ENCODE data around the gene CDHR2. TPM values are rescaled to one million over a fixed set of nuclear protein-coding genes. Genes with fewer than 3 reads are reported as not detected.

The CDHR2 gene
- total RNA-seq, 2 donors from 2014 or later, result 0.12 TPM; not detected in 1

GRCh38 chr5:176533894-176534611 lies 15.1 kb upstream of the CDHR2 start:
- Histone ChIP-seq H3K27ac (peak overlapping the region; percentile 98 to 99), H3K27me3 (no peaks in the 10 kb centered on the region), H3K9me3 (no peaks in the 10 kb centered on the region), H3K4me3 (no peak overlapping the region), H3K4me1 (peaks cover 0 to 69% of the 10 kb centered on the region in 2 donors), H3K36me3 (peaks cover 32% of the 10 kb centered on the region)
- TF ChIP-seq, protein P1, sequence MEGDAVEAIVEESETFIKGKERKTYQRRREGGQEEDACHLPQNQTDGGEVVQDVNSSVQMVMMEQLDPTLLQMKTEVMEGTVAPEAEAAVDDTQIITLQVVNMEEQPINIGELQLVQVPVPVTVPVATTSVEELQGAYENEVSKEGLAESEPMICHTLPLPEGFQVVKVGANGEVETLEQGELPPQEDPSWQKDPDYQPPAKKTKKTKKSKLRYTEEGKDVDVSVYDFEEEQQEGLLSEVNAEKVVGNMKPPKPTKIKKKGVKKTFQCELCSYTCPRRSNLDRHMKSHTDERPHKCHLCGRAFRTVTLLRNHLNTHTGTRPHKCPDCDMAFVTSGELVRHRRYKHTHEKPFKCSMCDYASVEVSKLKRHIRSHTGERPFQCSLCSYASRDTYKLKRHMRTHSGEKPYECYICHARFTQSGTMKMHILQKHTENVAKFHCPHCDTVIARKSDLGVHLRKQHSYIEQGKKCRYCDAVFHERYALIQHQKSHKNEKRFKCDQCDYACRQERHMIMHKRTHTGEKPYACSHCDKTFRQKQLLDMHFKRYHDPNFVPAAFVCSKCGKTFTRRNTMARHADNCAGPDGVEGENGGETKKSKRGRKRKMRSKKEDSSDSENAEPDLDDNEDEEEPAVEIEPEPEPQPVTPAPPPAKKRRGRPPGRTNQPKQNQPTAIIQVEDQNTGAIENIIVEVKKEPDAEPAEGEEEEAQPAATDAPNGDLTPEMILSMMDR (IDR thresholded peaks at IDR 0.05), result peak in 1 of 2 donors; percentile 14
- DNase-seq (ENCODE audit: low spot score), result no peak

DNA sequence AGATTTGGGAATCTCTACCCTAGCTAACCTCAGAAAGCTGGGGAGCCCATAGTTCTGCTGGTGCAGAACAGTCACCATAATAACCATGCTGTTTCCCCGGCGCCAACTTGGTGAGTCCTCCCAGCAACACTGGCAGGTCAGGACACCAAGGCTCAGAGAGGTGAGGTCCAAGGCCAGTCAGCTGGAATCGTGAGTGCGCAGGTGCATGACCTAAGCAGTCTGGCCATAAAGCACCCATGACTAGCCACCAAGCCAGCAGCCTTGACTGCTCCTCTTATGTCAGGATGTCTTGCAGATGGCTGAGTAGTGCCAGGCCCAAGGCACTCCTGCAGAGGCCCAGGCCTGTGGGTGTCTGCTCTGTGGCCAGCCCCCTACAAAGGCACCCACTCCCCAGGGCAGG lies 14.5 kb upstream of the CDHR2 start:
- DNase-seq (ENCODE audit: low spot score), result no peak
- Histone ChIP-seq H3K27me3 (no peaks in the 10 kb centered on the region), H3K9me3 (no peaks in the 10 kb centered on the region), H3K36me3 (peaks cover 26% of the 10 kb centered on the region), H3K27ac (peak overlapping the region; percentile 98 to 99), H3K4me1 (peaks cover 0 to 70% of the 10 kb centered on the region in 2 donors), H3K4me3 (no peak overlapping the region)
- TF ChIP-seq, protein P1 (IDR thresholded peaks at IDR 0.05), result no peak

DNA sequence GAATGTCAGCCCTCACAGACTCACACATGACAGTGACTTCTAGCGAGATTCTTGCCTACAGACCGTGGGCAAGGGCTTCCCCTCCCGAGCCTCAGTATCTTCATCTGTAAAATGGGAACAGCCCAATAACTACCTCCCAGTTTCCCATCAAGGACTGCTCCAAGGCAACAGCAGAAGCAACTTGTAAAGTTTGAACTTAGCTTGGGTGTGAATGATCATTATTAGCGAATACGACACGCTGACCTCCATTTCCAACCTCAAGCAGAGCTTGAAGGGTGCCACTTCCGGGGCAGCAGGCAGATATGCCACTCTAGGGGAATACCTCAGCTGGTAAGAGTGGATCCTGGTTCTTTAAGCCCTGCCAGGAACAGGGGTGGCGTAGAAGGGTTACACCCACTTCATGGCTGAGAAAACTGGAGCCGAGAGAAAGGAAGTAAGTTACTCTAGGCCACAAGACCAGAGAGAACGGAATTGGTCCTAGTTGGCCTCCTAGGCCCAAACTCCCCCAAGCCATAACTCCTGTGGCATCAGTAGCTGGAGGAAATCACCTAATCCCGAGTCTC lies 14.0 kb upstream of the CDHR2 start:
- Histone ChIP-seq H3K27ac (peak overlapping the region; percentile 98 to 99), H3K4me3 (peak overlapping the region; percentile 79 to 98), H3K4me1 (peaks cover 0 to 70% of the 10 kb centered on the region in 2 donors), H3K9me3 (no peaks in the 10 kb centered on the region), H3K36me3 (peaks cover 20% of the 10 kb centered on the region), H3K27me3 (no peaks in the 10 kb centered on the region)
- TF ChIP-seq, protein P1 (IDR thresholded peaks at IDR 0.05), result no peak
- DNase-seq (ENCODE audit: low spot score), result no peak

DNA sequence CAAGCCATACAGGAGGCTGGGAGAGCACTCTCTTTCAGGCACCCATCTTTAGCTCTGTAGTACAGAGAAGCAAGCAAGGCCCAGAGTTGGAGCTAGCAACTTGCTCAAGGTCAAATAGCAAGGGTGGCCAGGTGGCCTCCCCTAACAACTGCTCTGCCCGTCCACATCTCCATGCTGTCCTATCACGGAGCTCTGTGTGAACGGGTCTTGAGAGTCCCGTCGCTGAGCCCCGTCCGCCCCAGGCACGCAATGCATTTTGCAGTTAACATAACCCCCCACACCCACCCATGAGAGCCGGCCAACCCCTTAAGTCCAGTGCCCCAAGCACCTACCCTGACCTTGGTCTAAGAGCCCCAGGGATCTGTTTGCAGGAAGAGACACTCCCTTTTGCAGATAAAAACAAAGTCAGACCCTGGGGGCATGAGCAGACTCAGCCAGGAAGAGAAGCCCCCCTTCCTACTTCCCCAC lies 13.4 kb upstream of the CDHR2 start:
- TF ChIP-seq, protein P1 (IDR thresholded peaks at IDR 0.05), result no peak
- Histone ChIP-seq H3K4me3 (peak overlapping the region; percentile 79 to 98), H3K36me3 (peaks cover 15% of the 10 kb centered on the region), H3K9me3 (no peaks in the 10 kb centered on the region), H3K27ac (peak overlapping the region; percentile 98 to 99), H3K4me1 (peaks cover 0 to 66% of the 10 kb centered on the region in 2 donors), H3K27me3 (no peaks in the 10 kb centered on the region)
- DNase-seq (ENCODE audit: low spot score), result no peak

- Histone ChIP-seq H3K36me3 (peaks cover 9% of the 10 kb centered on the region), H3K4me3 (peak overlapping the region; percentile 79 to 98), H3K27me3 (no peaks in the 10 kb centered on the region), H3K9me3 (no peaks in the 10 kb centered on the region), H3K27ac (peak overlapping the region; percentile 98 to 99), H3K4me1 (peaks cover 0 to 64% of the 10 kb centered on the region in 2 donors)
- TF ChIP-seq, protein P1 (IDR thresholded peaks at IDR 0.05), result no peak
- peak; percentile 85 for DNase-seq (ENCODE audit: low spot score)
These were observed 12.8 kb upstream of the CDHR2 start for GRCh38 chr5:176536132-176536901.

Measured in right atrium auricular region (tissue), 2 donors.